ENCODE results near the gene KIFAP3. TPM values are rescaled to one million over a fixed set of nuclear protein-coding genes. Genes with fewer than 3 reads are reported as not detected.

Gene KIFAP3
- polyA plus RNA-seq, 3 donors: 2.1 to 4.7 (median 2.2) TPM

DNA sequence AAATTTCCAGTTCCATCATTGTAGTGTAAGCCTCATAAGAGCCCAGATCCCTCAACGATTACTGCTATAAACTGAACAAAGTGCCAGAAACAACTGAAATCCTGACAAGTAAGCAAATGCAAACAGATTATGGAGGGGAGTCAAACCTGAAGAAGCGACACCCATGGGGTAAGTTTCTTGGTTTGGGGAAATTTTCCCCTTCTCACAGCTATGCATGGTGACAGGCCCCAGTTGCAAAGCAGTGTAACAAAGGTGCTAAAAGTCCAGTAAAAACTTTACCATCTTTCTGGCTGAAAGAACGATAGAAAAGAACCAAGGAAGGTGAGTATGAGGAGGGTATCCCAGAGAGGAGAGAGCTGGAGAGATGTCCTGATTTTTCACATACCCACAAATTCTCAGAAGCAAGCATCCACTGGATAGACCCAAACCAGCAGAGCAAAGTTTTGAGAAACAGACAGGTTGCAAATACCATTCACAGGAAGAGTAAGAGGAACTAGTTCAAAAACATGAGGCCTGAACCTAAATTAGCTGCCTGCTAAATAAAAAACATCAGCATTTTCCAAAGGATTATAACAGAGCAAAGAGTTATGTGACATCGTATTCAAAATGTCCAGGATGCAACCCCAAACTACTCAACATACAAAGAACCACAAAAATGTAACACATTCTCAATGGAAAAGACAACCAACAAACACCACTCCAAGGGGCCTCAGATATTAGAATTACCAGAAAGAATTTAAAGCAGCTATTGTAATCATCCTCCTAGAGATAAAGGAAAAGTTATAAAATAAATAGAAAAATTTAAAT lies 195.3 kb downstream of the KIFAP3 start:
- H3K9ac ChIP-seq (ENCODE audit: insufficient read depth, low read length, poor library complexity, severe bottlenecking): no peak overlapping the region
- WGBS (ENCODE audit: insufficient coverage): 0% methylated on average over 1 of the region's 4 CpGs
- intact Hi-C loops (cut with micrococcal nuclease): no loop called here
- H3K4me1 Mint-ChIP-seq: peaks cover 11% of the 10 kb centered on the region
- no peaks in the 10 kb centered on the region for H4K20me1 ChIP-seq (ENCODE audit: insufficient read depth, low read length)
- H3K9me3 Mint-ChIP-seq: peaks cover 0 to 1% (median 0%) of the 10 kb centered on the region in 7 donors
- peaks cover 0 to 1% (median 0%) of the 10 kb centered on the region in 3 donors for H3K27me3 Mint-ChIP-seq (ENCODE audit: low read depth in 3 of 3)
- H3K27me3 ChIP-seq (ENCODE audit: control insufficient read depth in 2 of 2, insufficient read depth in 2 of 2, low read length in 2 of 2): no peaks in the 10 kb centered on the region
- peak overlapping the region in 3 of 7 donors; percentile 12 to 37 (median 25) for H3K27ac Mint-ChIP-seq
- H3K4me1 ChIP-seq (ENCODE audit: control insufficient read depth in 1 of 2, insufficient read depth in 2 of 2, low read length in 2 of 2): no peaks in the 10 kb centered on the region
- H3K4me2 ChIP-seq (replicated peaks; ENCODE audit: extremely low read depth, low read length, poor library complexity, severe bottlenecking): no peak overlapping the region
- DNase-seq: no peak
- H3K4me3 Mint-ChIP-seq: no peak overlapping the region
- H3K9me3 ChIP-seq (replicated peaks in 1 of 2; ENCODE audit: control insufficient read depth in 1 of 2, insufficient read depth in 1 of 2, low read length in 2 of 2): no peaks in the 10 kb centered on the region
- peaks cover 56 to 78% of the 10 kb centered on the region in 2 donors for H3K36me3 Mint-ChIP-seq
- H2AFZ ChIP-seq (ENCODE audit: insufficient read depth, low read depth, low read length, poor library complexity, severe bottlenecking): no peak overlapping the region
- TF ChIP-seq, protein P1, sequence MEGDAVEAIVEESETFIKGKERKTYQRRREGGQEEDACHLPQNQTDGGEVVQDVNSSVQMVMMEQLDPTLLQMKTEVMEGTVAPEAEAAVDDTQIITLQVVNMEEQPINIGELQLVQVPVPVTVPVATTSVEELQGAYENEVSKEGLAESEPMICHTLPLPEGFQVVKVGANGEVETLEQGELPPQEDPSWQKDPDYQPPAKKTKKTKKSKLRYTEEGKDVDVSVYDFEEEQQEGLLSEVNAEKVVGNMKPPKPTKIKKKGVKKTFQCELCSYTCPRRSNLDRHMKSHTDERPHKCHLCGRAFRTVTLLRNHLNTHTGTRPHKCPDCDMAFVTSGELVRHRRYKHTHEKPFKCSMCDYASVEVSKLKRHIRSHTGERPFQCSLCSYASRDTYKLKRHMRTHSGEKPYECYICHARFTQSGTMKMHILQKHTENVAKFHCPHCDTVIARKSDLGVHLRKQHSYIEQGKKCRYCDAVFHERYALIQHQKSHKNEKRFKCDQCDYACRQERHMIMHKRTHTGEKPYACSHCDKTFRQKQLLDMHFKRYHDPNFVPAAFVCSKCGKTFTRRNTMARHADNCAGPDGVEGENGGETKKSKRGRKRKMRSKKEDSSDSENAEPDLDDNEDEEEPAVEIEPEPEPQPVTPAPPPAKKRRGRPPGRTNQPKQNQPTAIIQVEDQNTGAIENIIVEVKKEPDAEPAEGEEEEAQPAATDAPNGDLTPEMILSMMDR (IDR thresholded peaks at IDR 0.05): no peak
- H3K4me3 ChIP-seq (replicated peaks in 1 of 3; ENCODE audit: low read depth in 2 of 3, low read length in 3 of 3): no peak overlapping the region
- H3K79me2 ChIP-seq (ENCODE audit: insufficient read depth, low read length): no peaks in the 10 kb centered on the region
- H3K36me3 ChIP-seq (replicated peaks in 1 of 2; ENCODE audit: control insufficient read depth in 1 of 2, insufficient read depth in 2 of 2, low read length in 2 of 2): peaks cover 52 to 71% of the 10 kb centered on the region in 2 donors
- no peak overlapping the region for H3K27ac ChIP-seq (ENCODE audit: low read depth in 1 of 2, low read length in 2 of 2)

DNA sequence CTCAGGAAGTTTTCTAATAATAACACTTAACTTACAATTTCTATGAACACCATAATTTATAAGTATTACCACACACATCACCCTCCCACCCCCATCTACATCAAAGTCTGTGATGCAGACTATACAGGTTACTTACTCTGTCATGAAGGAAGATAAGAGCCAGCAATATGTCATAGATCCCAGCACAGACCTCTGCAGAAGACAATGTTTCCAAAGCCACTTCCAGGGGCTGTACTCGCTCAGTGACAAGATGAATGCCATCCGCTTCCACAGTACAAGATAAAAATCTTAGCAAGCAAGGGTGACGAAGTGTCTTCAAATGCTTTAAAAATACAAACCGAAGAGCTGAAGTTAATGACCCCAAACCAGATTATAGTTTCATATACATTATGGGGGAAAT lies 196.0 kb downstream of the KIFAP3 start:
- Histone ChIP-seq H3K27ac (ENCODE audit: low read depth in 1 of 2, low read length in 2 of 2) (no peak overlapping the region), H4K20me1 (ENCODE audit: insufficient read depth, low read length) (no peaks in the 10 kb centered on the region), H3K9me3 (replicated peaks in 1 of 2; ENCODE audit: control insufficient read depth in 1 of 2, insufficient read depth in 1 of 2, low read length in 2 of 2) (no peaks in the 10 kb centered on the region), H3K27me3 (ENCODE audit: control insufficient read depth in 2 of 2, insufficient read depth in 2 of 2, low read length in 2 of 2) (no peaks in the 10 kb centered on the region), H3K36me3 (replicated peaks in 1 of 2; ENCODE audit: control insufficient read depth in 1 of 2, insufficient read depth in 2 of 2, low read length in 2 of 2) (peaks cover 57 to 77% of the 10 kb centered on the region in 2 donors), H3K9ac (ENCODE audit: insufficient read depth, low read length, poor library complexity, severe bottlenecking) (no peak overlapping the region), H3K4me1 (ENCODE audit: control insufficient read depth in 1 of 2, insufficient read depth in 2 of 2, low read length in 2 of 2) (no peaks in the 10 kb centered on the region), H3K4me2 (replicated peaks; ENCODE audit: extremely low read depth, low read length, poor library complexity, severe bottlenecking) (no peak overlapping the region), H2AFZ (ENCODE audit: insufficient read depth, low read depth, low read length, poor library complexity, severe bottlenecking) (no peak overlapping the region), H3K79me2 (ENCODE audit: insufficient read depth, low read length) (no peaks in the 10 kb centered on the region), H3K4me3 (replicated peaks in 1 of 3; ENCODE audit: low read depth in 2 of 3, low read length in 3 of 3) (no peak overlapping the region)
- no peak for DNase-seq
- intact Hi-C loops (cut with micrococcal nuclease): no loop called here
- Mint-ChIP-seq H3K27me3 (ENCODE audit: low read depth in 3 of 3) (peaks cover 0 to 1% (median 0%) of the 10 kb centered on the region in 3 donors), H3K4me1 (peaks cover 11% of the 10 kb centered on the region), H3K9me3 (peaks cover 0 to 1% (median 0%) of the 10 kb centered on the region in 7 donors), H3K36me3 (peaks cover 63 to 82% of the 10 kb centered on the region in 2 donors), H3K4me3 (no peak overlapping the region), H3K27ac (peak overlapping the region in 1 of 7 donors; percentile 55)
- TF ChIP-seq, protein P1 (IDR thresholded peaks at IDR 0.05): no peak
- WGBS (ENCODE audit: insufficient coverage): no CpG with 5 or more reads among the region's 4 CpGs
